ENCODE data around the gene RGS17.
"Not testable (repeated sequence)": the region's sequence is repeated elsewhere in the genome, so short reads cannot be mapped to it uniquely, and the experiment has no call there.

Gene RGS17

DNA sequence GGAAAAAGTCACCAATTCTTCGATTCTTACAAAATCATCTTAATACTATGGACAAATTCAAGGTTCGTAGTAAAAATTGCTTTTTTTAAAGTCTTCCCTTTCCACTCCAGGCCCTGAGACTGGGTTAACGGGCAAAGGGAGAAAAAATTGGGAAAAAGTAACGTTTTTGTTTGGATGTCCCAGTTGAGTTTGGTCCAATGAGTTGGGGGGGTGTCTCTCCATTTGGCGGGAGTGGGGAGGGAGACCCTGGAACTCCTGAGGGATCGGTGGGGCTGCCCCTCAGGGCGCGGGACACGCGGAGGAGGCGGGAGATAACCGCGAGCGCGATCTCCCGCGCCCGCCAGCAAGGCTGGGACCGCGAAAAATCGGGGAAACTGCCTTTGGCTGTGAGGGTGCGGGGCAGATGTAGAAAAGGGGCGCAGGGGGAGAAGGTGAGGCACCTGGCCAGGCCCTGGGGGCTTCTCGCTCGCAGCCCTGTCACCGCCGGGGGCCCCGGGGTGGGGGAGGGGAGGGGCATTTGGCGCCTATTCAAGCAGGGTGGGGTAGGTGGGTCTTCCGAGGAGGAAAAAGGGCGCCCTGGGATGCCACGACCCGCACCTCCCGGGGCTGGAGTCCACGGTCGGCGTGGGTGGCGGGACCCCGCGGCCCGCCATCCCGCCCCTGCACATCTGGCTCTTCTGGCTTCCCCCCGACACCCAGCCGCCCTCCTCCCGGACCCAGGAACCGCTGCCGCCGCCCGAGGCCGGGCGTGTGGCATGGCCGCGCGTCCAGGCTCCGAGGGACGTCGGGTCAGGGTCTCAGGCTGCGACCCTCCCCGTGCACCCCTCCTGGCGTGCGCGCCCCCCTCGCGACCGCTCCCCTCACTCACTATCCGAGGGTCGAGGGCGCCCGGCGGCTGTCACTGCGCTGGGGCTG is 148.8 kb downstream of the RGS17 start:
- peak; percentile 28 for DNase-seq

DNA sequence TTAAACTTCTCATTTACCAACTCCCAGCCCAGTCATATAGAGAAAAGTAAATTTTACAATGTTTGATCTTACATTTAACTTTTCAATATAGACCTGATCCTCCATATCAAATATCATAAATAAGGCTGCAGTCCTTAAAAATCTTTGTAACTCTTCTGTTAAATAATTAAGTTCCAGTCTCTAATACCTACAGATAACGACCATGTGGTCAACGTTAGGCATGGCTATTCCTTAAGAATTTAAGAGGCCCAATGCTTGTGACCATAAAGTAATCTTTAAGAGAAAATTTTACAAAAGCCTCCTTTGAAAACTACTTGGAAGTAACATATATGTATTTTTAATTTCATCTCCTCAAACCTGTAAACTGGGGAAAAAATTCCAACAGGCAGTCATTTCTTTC is 149.9 kb downstream of the RGS17 start:
- no peak for DNase-seq

DNA sequence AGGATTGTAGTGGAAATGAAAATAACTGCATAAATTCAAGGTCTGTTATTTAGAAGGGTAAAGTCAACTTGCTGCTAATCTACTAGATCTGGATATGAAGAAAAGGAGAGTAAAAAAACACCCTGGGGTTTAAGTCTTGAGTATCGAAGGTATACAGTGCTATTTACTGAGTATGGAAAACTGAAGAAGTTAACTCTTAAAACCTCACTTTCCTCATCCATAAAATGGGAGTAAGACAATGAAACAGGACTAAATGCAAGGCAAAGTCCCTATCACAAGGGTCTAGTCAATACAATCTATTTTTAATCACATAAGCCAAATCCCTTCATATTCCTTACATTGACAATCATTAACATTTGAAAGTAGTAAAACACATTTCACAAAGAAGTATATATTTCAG is 150.4 kb downstream of the RGS17 start:
- DNase-seq: no peak

DNA sequence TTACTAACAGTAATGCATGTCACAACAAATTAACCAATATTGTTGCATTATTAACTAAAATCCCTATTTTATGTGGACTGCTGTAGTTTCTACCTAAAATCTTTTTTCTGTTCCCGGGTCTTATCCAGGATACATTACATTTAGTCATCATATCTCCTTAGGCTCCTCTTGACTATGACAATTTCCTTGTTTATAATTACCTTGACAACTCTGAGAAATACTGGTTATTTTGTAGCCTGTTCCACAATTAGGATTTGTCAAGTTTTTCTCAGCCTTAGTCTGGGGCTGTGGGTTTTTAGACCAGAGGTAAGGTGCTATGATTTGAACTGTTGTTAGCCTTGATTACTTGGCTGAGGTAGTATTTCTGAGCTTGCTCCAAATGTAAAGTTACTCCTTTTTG is 152.0 kb downstream of the RGS17 start:
- DNase-seq: no peak

DNA sequence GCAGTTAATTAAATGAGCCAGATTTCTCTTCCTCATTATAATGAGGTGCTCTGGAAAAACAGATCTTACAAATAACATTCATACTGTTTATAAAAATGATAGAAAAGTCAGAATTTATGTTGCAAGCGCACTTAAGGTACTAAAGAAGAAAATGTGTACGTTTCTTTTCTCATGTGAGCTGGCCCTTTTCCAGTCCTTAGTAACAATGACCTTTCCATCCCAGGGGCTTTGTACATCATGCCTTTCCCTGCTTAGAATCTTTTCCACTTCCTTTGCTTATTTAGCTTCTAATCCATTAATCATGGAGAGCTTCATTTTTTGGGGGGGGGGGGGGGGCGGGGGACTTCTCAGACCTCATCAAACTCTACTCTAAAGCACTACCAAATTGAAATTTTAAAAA is 153.0 kb downstream of the RGS17 start:
- DNase-seq: no peak

DNA sequence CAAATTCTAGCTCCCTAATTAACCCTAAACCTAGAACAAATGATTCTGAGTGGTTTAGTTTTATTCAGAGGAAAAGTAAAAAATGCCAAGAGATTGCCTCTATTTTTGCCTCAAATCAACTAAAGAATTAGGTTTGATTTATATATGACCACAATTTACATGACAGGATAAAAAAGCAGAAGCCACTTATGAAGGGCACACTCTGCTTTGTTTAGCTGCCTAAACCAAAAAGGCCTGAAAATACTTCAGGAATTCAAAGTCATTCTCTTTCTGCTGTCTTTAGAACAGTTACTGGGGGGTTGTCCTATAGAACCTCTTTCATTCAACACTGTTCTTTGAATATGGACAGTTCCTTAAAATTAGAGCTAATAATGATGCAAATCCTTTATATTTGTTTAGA is 153.5 kb downstream of the RGS17 start:
- DNase-seq: no peak

GRCh38 chr6:152976749-152977148 is 154.3 kb downstream of the RGS17 start:
- no peak for DNase-seq

- no peak for DNase-seq
Observed at GRCh38 chr6:152975204-152975915, 155.7 kb downstream of the RGS17 start.

GRCh38 chr6:152973916-152974315 is 157.2 kb downstream of the RGS17 start:
- no peak for DNase-seq

GRCh38 chr6:152969688-152970418 is 161.2 kb downstream of the RGS17 start:
- DNase-seq: no peak

DNA sequence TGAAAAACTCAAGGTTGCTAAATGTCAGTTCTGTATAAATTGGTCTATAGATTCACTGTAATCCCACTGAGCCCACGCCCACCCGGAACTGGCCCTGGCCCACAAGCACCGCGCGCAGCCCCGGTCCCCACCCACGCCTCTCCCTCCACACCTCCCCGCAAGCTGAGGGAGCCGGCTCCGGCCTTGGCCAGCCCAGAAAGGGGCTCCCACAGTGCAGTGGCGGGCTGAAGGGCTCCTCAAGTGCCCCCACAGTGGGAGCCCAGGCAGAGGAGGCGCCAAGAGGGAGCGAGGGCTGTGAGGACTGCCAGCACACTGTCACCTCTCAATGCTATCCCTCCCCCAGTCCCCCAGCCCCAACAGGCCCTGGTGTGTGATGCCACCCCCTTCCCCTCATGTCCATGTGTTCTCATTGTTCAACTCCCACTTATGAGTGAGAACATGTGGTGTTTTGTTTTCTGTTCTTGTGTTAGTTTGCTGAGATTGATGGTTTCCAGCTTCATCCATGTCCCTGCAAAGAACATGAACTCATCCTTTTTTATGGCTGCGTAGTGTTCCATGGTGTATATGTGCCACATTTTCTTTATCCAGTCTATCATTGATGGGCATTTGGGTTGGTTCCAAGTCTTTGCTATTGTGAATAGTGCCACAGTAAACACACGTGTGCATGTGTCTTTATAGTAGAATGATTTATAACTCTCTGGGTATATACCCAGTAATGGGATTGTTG is 164.8 kb downstream of the RGS17 start:
- not testable (repeated sequence) for DNase-seq

- no peak for DNase-seq
Observed at GRCh38 chr6:152959333-152959732, 171.7 kb downstream of the RGS17 start.

DNA sequence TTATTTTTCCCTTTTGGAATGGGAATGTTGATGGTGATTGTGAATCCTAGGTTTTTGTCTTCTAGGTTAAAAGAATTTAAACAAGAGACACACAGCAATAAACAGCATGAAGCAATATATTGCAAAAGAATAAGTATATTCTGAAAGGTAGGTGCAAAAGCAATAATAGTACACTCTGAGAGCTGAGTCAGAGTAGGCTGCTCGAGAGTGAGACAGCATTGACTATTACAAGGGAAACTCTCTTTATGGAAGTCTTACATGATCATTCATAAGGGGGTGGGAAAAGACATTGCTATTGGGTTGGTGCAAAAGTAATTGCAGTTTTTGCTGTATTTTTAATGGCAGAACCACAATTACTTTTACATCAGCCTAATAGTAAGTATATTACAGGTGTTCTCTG is 173.3 kb downstream of the RGS17 start:
- no peak for DNase-seq
